NCI-H146 treated with DMSO at 0.1 percent for 48 hours (cell line): ENCODE results near the gene DCPS.
"Not testable (repeated sequence)": the region's sequence is repeated elsewhere in the genome, so short reads cannot be mapped to it uniquely, and the experiment has no call there.

Experiments used
- DNase-seq: peaks from one replicate; lab custom pipeline; 2025; ENCODE audit not compliant: unreplicated experiment; lab: John Stamatoyannopoulos, UW

DCPS gene

DNA sequence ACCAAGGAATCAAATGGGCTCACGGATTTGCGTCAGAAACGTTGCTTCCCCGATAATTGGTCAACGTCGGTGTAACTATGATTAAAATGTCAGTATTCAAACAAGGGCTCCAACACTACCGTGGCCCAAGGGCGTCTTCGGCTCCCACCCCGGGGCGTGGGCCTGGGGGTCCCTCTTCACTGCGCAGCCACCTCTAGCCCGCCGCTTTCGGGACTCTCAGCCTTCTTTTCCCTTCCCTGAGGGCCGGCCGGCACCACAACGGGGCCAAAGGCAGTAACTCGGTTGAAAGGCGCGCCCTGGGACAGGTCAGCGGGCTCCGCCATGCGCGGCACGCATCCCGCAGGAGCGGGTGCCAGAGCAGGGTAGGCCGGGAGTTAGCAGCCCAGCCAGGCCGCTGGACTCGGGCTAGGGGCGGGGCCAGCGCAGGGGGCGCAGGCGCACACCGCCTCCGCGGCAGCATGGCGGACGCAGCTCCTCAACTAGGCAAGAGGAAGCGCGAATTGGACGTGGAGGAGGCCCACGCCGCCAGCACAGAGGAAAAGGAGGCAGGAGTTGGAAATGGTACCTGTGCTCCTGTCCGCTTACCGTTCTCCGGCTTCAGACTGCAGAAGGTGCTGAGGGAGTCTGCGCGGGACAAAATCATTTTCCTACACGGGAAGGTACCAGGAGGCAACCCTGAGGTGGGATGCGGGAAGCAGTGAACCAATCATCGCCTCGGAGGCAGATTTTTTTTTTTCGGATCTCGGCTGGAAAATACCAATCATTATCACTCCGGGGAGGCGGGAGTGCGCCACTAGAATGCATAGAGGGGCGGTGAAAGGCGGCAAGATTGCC is at the start of gene DCPS:
DCPS (plus strand) TSS at position 438 of the 834 bp plus-strand sequence; CDS start at position 459, 21 bp downstream.
- DNase-seq: peak; percentile 89

- no peak for DNase-seq
Observed at GRCh38 chr11:126254819-126255218, 49.0 kb upstream of the DCPS start.

DNA sequence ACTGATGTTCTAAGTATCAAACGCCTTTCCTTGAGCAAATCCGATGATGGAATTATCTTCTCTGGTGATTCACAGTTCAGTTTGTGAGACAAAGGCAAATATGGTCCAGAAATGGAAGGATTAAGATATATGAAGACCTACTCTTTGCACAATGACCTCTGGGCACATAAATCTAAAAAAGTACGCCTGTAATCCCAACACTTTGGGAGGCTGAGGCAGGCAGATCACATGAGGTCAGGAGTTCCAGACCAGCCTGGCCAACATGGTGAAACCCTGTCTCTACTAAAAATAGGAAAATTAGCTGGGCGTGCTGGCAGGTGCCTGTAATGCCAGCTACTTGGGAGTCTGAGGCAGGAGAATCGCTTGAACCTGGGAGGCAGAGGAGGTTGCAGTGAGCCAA is 48.4 kb upstream of the DCPS start:
- not testable (repeated sequence) for DNase-seq

GRCh38 chr11:126256216-126256615 is 47.6 kb upstream of the DCPS start:
- no peak for DNase-seq

DNA sequence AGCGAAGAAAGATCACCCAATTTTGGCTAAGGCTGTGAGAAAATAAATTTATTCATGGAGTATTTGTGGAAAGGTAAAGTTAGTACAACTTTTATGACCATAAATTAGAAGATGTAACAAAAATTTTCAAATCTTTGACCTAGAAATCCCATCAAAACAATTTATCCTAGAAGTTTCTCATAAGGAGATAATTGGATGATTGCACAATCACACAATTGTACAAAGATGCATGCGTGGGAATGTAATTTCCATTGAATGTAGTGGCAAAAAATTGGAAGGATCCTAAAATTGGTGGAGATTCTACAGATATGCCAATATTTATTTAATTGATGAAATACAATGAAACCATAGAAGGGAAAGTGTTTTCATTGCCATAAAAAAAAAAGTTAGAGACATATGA is 46.7 kb upstream of the DCPS start:
- DNase-seq: no peak

DNA sequence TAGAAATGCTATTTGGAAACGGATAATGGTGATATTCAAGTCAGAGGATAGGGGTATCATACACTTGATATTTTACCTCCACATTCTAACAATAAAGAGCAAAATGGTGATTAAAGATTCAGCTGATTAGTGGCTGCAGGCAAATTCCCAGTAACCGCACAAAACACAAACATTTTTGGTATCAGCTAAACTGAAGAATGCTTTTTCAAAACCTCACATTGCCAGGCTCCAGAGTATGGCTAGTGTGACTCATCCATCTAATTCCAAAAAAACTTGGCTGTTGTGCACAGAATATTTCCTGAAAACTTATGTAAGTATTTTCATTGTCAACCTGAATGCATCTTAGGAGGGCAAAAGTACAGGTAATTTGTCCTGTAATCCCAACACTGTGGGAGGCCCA is 46.1 kb upstream of the DCPS start:
- no peak for DNase-seq

DNA sequence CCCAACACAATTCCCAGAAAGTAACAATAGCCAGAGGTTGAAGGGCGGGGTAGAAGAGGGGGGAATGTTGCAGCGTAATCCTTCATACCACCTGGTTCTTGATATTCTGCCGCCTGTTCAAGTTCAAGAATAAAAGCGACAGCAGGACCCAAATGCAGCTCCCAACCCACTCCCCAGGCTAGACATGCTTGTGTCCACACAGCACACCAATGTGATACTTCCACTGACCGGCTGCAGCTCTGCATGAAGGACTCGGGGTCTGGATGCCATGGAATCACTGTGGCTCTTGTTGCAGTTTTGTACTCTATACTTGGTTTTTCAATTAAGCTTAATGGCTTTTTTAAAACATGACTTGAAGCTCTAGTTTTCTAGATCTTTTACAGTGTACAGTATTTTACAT is 41.6 kb upstream of the DCPS start:
- DNase-seq: no peak

DNA sequence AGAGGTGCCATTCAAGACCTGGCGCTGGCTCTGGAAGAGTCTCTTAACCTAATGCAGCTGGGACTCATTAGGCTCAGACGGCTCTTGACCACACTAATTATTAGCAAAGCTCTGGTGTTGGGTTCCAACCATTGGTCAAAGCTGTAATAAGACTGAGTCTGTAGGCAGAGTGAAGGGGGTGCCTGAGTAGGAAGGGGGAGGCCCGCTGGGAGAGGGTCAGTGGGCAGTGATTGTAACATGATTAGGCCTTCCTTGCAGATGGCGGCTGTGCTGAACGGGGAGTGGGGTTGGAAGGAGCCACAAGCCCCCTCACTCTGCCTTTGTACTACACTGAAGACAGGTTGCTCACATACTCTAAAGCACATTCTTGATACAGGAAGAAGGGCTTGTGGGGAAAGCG is 40.4 kb upstream of the DCPS start:
- DNase-seq: no peak

DNA sequence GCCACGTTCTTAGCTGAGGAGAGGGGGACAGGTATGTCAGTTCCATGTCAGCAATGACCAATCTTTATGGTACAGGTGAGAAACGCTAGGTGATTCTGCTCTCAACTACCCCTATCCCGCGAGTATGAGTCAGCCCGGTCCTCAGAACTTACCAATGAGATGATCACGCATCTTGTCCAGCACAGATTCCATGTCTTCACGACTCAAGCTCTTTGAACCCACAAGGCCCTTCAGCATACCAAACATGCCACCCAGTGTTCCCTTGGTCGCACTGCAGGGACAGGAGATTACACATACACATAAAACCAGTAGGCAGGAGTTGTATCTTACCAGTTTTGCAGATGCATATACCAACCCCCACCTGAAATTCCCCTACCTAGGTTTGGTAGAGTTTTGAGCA is 38.0 kb upstream of the DCPS start:
- DNase-seq: no peak

DNA sequence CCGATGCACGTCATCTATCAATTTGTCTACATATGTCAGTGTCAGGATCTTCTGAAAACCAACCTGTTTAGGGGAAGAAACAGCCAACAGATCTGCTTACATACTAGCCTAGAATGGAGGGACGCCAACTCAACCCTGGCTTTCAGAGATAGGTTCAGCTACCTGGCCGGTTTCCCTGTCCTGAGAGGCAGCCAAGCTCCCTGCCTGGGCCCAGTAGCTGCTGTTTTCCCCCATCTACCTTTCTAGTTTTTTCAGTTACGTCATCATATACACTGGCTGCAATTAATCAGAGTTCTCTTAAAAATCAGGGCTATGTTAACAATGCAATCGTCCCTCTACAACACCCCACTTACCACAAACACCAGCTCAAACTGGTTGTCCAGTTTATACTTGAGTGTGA is 36.2 kb upstream of the DCPS start:
- DNase-seq: no peak

- no peak for DNase-seq
Observed at GRCh38 chr11:126268361-126268707, 35.5 kb upstream of the DCPS start.

DNA sequence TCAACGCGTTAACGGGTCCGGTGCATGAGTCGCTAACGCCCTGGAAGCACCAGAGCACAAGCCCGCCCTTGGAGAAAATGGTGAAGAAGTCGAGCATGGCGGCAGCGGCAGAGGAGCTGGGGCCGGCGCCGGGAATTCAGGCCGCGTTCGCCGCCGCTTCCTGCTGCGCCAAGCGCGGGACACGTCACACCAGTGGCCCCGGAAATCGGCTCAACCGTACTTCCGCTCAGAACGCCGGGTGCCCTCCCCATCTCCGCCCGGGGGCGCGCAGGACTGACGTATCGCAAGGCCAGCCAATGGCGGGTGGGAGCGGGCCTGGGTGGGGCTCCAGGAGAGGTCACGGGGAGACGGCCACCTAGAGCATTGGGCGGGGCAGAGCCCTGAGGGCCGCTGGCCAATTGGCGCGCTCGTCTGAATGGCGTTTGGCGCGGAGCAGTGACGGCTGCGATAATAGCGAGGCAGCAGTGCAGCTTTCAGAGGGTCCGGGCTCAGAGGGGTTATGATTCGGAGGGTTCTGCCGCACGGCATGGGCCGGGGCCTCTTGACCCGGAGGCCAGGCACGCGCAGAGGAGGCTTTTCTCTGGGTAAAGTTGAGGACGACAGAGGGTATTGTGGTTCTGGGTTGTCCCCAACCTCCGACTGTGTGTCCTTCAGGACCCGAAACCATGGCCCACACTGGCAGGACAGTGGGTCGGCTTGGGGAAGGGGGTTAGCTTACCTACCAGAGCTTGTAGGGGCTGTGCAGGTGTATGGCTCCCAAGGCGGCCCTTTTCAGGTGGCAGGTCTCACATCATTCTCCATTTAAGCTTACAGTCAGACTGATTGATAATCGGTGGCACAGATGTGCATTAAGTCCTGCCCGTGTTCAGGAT is 34.9 kb upstream of the DCPS start, which contains the start of the genes FOXRED1 and SRPRA:
FOXRED1 (plus strand) TSS at position 447 of the 872 bp plus-strand sequence; CDS start at position 500, 53 bp downstream.
SRPRA (minus strand) TSS at position 188 of the 872 bp plus-strand sequence; CDS start at position 97, 91 bp downstream.
- peak; percentile 94 for DNase-seq

DNA sequence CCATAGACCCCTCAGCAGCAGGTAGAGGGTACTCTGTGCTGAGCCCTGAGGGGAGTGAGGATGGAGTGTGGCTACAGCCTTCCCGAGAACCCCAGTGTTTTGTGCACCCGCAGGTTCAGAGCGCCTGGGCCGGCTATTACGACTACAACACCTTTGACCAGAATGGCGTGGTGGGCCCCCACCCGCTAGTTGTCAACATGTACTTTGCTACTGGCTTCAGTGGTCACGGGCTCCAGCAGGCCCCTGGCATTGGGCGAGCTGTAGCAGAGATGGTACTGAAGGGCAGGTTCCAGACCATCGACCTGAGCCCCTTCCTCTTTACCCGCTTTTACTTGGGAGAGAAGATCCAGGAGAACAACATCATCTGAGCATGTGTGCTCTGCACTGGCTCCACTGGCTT is 26.5 kb upstream of the DCPS start:
- DNase-seq: no peak

GRCh38 chr11:126277780-126278179 is 26.1 kb upstream of the DCPS start:
- peak; percentile 26 for DNase-seq

DNA sequence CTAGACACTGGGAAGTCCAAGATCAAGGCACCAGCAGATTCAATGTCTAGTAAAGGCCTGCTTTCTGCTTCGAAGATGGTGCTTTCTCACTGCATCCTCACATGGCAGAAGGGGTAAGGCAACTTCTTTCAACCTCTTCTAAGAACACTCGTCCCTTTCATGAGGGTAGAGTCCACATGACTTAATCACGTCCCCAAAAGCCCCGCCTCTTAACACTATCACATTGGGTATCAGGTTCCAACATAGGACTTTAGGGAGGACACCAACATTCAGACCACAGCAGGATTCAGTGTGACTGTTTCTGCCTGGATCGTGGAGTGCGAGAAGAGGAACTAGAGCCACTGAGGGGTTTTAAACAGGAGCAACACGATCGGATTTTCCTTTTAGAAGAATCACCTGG is 24.7 kb upstream of the DCPS start:
- DNase-seq: no peak

- DNase-seq: no peak
Observed at GRCh38 chr11:126280595-126280994, 23.3 kb upstream of the DCPS start.

- DNase-seq: no peak
Observed at GRCh38 chr11:126281245-126281644, 22.6 kb upstream of the DCPS start.

DNA sequence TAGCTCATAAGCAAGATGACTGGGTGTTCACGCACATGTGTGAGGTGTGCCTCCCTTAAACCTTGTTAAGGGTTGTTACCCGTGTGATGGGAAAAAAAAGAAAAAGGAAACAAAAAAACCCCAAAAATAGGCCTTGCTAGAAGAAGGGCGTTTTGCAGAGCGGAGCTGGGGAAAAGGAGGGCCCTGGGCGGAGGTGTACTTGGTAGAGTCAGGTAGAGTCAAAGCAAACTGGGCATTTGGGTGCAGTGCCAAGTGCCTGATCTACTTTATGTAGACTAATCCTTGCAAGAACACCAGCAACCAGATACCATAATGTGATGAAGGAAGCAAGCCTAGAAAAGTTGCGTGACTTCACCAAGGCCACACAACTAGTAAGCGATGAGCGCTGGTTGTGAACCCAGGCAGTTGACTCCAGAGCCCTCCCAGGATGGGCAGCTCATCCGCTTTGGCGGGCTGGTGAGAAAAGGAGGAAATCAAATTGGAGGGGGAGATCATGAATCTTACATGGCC is 22.1 kb upstream of the DCPS start:
- DNase-seq: no peak

GRCh38 chr11:126282361-126282735 is 21.5 kb upstream of the DCPS start:
- DNase-seq: peak; percentile 59

- peak; percentile 55 for DNase-seq
Observed at GRCh38 chr11:126282736-126283591, 20.9 kb upstream of the DCPS start, which contains the start of gene TIRAP. TIRAP (plus strand) TSS chr11:126283093; CDS start chr11:126290895, 7,802 bp downstream.

DNA sequence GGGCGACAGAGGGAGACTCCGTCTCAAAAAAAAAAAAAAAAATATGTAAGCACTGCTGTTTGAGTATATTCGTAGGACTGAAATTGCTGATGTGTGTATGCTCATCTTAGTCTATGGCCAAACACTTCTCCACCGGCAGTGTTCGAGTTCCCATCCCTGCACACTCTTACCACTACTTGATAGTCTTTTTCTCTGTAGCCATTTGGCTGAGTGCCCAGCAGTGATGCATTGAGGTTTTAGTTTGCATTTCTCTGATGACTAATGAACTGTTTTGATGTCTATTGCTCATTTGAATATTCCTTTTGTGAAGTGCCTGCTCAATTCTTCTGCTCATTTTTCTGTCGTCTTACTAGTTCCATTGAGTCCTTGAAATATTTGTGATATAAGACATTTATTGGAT is 19.0 kb upstream of the DCPS start:
- DNase-seq: no peak
